Ascending aorta (tissue), 2 donors: Measurements from ENCODE around the gene PDSS2. TPM values are rescaled to one million over a fixed set of nuclear protein-coding genes. Genes with fewer than 3 reads are reported as not detected.

ENCODE experiments used
- DNase-seq, 2 donors: peaks; one replicate each; pipeline ENCODE4 v3.0.0-alpha.2; 2019; ENCODE audit warnings: low spot score in 2 of 2
- H3K27ac ChIP-seq, 2 donors: fragments of 200-600 bp; sonication (generic); one replicate each; pipeline ENCODE4 v1.5.1; 2016 to 2017; ENCODE audit warnings: mild to moderate bottlenecking in 1 of 2
- H3K27me3 ChIP-seq: fragments of 200-600 bp; sonication (generic); one replicate; pipeline ENCODE4 v1.5.1; 2017
- H3K36me3 ChIP-seq, 2 donors: fragments of 200-600 bp; sonication (generic); one replicate each; pipeline ENCODE4 v1.5.1; 2016
- H3K4me1 ChIP-seq, 2 donors: fragments of 200-600 bp; sonication (generic); one replicate each; pipeline ENCODE4 v1.5.1; 2016 to 2017; ENCODE audit warnings: mild to moderate bottlenecking in 1 of 2
- H3K4me3 ChIP-seq, 2 donors: fragments of 200-600 bp; sonication (generic); one replicate each; pipeline ENCODE4 v1.5.1; 2016 to 2017; ENCODE audit warnings: mild to moderate bottlenecking in 1 of 2
- H3K9me3 ChIP-seq, 2 donors: fragments of 200-600 bp; sonication (generic); one replicate each; pipeline ENCODE4 v1.5.1; 2016
- intact Hi-C: fragments of 100-400 bp; cut with DNase I; formaldehyde crosslinking; loops from one replicate; pipeline ENCODE4 v1.15.1; 2023
- total RNA-seq: library from RNA; depleted of rRNA; stranded (reverse); fragments of >200 nt; gene quantifications from one replicate; pipeline ENCODE4 v1.1.0, GENCODE V29; 2016
- TF ChIP-seq, protein P1 (sequence below), 3 experiments: fragments of 200-600 bp in 2 of 3; fragments of 450-650 bp in 1 of 3; sonication (generic) in 2 of 3; IDR thresholded peaks; one replicate each; pipeline ENCODE4 v1.5.1; 2016 to 2019; ENCODE audit warnings: antibody characterized with exemption in 3 of 3, mild to moderate bottlenecking in 1 of 3, moderate library complexity in 1 of 3

Gene PDSS2
- total RNA-seq, 1 donor from 2014 or later: 0.85 TPM

GRCh38 chr6:107396211-107396610, 63.2 kb downstream of the PDSS2 start:
- peaks cover 0 to 2% of the 10 kb centered on the region in 2 donors for H3K4me1 ChIP-seq
- intact Hi-C loops: no loop called here
- H3K36me3 ChIP-seq: no peaks in the 10 kb centered on the region
- TF ChIP-seq, protein P1, sequence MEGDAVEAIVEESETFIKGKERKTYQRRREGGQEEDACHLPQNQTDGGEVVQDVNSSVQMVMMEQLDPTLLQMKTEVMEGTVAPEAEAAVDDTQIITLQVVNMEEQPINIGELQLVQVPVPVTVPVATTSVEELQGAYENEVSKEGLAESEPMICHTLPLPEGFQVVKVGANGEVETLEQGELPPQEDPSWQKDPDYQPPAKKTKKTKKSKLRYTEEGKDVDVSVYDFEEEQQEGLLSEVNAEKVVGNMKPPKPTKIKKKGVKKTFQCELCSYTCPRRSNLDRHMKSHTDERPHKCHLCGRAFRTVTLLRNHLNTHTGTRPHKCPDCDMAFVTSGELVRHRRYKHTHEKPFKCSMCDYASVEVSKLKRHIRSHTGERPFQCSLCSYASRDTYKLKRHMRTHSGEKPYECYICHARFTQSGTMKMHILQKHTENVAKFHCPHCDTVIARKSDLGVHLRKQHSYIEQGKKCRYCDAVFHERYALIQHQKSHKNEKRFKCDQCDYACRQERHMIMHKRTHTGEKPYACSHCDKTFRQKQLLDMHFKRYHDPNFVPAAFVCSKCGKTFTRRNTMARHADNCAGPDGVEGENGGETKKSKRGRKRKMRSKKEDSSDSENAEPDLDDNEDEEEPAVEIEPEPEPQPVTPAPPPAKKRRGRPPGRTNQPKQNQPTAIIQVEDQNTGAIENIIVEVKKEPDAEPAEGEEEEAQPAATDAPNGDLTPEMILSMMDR (IDR thresholded peaks at IDR 0.05): no peak
- H3K4me3 ChIP-seq: no peak overlapping the region
- no peaks in the 10 kb centered on the region for H3K27me3 ChIP-seq
- peaks cover 0 to 13% of the 10 kb centered on the region in 2 donors for H3K9me3 ChIP-seq
- no peak for DNase-seq
- no peak overlapping the region for H3K27ac ChIP-seq

- DNase-seq: no peak
- TF ChIP-seq, protein P1 (IDR thresholded peaks at IDR 0.05): no peak
- H3K27ac ChIP-seq: no peak overlapping the region
- H3K36me3 ChIP-seq: no peaks in the 10 kb centered on the region
- intact Hi-C loops: no loop called here
- H3K9me3 ChIP-seq: peaks cover 0 to 12% of the 10 kb centered on the region in 2 donors
- no peaks in the 10 kb centered on the region for H3K27me3 ChIP-seq
- no peak overlapping the region for H3K4me3 ChIP-seq
- peaks cover 0 to 3% of the 10 kb centered on the region in 2 donors for H3K4me1 ChIP-seq
Measured at GRCh38 chr6:107392069-107392468, 67.3 kb downstream of the PDSS2 start.

- H3K27ac ChIP-seq: no peak overlapping the region
- H3K27me3 ChIP-seq: no peaks in the 10 kb centered on the region
- no peak for DNase-seq
- H3K9me3 ChIP-seq: peaks cover 0 to 12% of the 10 kb centered on the region in 2 donors
- no peaks in the 10 kb centered on the region for H3K36me3 ChIP-seq
- intact Hi-C loops: no loop called here
- H3K4me1 ChIP-seq: peaks cover 0 to 3% of the 10 kb centered on the region in 2 donors
- TF ChIP-seq, protein P1 (IDR thresholded peaks at IDR 0.05): no peak
- no peak overlapping the region for H3K4me3 ChIP-seq
Measured at GRCh38 chr6:107390685-107391435, 68.5 kb downstream of the PDSS2 start.

GRCh38 chr6:107390056-107390455, 69.3 kb downstream of the PDSS2 start:
- H3K36me3 ChIP-seq: no peaks in the 10 kb centered on the region
- H3K27me3 ChIP-seq: no peaks in the 10 kb centered on the region
- intact Hi-C loops: no loop called here
- TF ChIP-seq, protein P1 (IDR thresholded peaks at IDR 0.05): no peak
- DNase-seq: no peak
- H3K4me1 ChIP-seq: peaks cover 0 to 3% of the 10 kb centered on the region in 2 donors
- H3K9me3 ChIP-seq: peaks cover 0 to 10% of the 10 kb centered on the region in 2 donors
- no peak overlapping the region for H3K4me3 ChIP-seq
- H3K27ac ChIP-seq: no peak overlapping the region

- no peak for DNase-seq
- TF ChIP-seq, protein P1 (IDR thresholded peaks at IDR 0.05): no peak
- no peaks in the 10 kb centered on the region for H3K9me3 ChIP-seq
- H3K4me3 ChIP-seq: no peak overlapping the region
- intact Hi-C loops: no loop called here
- H3K4me1 ChIP-seq: peaks cover 0 to 3% of the 10 kb centered on the region in 2 donors
- no peak overlapping the region for H3K27ac ChIP-seq
- no peaks in the 10 kb centered on the region for H3K27me3 ChIP-seq
- H3K36me3 ChIP-seq: no peaks in the 10 kb centered on the region
Measured at GRCh38 chr6:107386904-107387303, 72.5 kb downstream of the PDSS2 start.
